Medulla oblongata (tissue), 1 donor: ENCODE data around the gene ACOT13.
"Not testable (repeated sequence)": the region's sequence is repeated elsewhere in the genome, so short reads cannot be mapped to it uniquely, and the experiment has no call there.

Source experiments
- DNase-seq: peaks from one replicate; pipeline ENCODE4 v3.0.0-alpha.2; 2015; ENCODE audit errors: extremely low spot score

The ACOT13 gene

DNA sequence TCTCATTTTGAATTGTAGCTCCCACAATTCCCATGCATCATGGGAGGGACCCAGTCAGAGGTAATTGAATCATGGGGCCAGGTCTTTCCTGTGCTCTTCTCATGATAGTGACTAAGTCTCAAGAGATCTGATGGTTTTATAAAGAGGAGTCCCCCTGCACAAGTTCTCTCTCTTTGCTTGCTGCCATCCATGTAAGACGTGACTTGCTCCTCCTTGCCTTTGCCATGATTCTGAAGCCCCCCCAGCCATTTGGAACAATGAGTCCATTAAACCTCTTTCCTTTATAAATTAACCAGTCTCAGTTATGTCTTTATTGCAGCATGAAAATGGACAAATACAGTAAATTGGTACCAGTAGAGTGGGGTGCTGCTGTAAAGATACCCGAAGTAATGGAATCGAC, 63.8 kb downstream of the ACOT13 start:
- DNase-seq: not testable (repeated sequence)

DNA sequence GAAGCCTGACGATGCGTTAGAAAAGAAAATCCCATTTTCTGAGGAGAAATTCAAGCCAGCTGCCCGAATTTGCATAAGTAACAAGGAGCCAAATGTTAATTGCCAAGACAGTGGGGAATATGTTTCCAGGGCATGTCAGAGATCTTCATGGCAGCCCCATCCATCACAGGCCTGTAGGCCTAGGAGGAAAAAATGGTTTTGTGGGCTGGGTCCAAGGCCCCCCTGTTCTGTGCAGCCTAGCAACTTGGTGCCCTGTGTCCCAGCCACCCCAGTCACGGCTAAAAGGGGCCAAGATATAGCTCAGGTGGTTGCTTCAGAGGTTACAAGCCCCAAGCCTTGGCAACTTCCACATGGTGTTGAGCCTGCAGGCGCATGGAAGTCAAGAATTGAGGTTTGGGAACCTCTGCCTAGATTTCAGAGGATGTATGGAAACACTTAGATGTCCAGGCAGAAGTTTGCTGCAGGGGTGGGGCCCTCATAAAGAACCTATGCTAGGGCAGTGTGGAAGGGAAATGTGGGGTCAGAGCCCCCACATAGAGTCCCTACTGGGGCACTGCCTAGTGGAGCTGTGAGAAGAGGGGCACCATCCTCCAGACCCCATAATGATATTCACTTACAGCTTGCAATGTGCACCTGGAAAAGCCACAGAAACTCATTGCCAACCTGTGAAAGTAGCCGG, 64.7 kb downstream of the ACOT13 start:
- not testable (repeated sequence) for DNase-seq

DNA sequence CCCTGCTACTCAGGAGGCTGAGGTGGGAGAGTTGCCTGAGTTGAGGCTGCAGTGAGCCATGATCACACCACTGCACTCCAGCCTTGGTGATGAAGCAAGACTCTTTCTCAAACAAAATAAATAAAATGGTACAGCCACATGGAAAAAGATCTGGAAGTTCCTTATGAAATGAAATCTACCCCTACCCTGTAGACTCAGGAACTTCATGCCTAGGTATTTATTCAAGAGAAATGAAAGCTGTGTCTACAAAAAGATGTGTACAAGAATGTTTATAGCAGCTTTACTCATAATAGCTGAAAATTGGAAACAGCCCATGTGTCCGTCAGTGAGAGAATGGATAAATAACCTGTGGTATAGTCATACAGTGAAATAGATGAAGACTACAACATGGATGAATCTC, 67.3 kb downstream of the ACOT13 start:
- DNase-seq: no peak

DNA sequence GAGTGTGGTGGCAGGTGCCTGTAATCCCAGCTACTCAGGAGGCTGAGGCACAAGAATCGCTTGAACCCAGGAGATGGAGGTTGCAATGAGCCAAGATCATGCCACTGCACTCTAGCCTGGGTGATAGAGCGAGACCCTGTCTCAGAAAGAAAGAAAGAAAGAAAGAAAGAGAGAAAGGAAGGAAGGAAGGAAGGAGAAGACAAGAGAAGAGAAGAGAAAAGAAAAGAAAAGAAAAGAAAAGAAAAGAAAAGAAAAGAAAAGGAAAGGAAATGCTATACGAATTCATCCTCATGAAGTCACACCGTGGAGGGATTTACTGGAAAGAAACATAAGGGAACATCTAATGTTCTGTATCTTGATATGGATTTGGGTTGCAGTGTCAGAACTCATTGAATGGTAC, 67.8 kb downstream of the ACOT13 start:
- DNase-seq: not testable (repeated sequence)

DNA sequence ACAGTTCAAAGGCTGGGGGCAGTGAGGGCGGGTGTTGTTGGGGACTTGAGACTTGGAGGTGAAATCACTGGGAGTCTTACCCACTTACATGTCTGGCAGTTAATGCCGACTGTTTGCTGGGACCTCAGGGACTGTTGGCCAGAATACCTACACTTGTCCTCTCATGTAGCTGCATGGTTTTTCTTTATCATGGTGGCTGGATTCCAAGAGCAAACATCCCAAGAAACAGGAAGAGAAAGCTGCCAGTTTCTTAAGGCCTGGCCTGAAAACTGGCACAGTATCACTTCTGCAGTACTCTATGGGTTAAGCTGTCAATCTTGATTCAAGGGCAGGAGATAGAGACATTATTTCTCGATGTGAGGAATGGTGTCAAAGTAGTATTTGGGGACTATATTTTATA, 71.9 kb downstream of the ACOT13 start:
- DNase-seq: no peak

DNA sequence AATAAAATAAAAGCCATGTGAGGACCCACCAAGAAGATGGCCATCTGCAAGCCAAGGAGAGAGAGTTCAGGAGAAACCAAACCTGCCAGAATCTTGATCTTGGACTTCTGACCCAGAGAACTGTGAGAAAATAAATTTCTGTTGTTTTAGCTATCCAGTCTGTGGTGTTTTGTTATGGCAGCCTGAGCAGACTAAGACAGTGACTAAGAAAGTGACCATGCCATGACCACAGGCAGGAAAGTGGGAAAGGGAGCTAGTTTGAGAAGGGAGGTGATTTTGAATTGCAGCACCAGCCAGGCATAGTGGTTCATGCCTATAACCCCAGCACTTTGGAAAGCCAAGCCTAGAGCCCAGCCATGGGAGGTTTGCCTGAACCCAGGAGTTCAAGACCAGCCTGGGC, 74.0 kb downstream of the ACOT13 start:
- no peak for DNase-seq

DNA sequence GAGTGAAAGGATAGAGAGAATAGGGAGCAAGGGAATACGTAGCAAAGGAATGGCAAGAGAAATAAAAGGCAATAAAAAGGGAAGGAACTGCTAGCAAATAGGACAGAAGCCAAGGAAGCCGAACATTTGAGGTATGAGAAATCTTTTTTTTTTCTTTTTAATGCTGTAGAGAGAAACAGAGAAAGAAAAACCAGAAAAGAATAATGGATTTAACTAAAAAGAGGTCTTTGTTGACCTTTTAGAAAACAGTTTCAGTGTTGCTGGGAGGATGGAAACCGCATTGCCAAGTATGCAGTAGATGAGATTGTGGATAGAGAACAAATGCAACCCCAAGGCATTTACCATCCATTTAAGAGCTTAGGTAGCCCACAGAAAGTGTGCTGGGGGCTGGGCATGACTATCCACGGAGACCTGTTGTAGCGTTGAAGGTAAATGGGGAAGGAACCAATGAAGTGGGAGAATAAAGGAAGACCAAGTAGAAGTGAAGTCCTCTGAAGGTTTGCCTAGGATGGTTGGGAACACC, 75.4 kb downstream of the ACOT13 start:
- no peak for DNase-seq

DNA sequence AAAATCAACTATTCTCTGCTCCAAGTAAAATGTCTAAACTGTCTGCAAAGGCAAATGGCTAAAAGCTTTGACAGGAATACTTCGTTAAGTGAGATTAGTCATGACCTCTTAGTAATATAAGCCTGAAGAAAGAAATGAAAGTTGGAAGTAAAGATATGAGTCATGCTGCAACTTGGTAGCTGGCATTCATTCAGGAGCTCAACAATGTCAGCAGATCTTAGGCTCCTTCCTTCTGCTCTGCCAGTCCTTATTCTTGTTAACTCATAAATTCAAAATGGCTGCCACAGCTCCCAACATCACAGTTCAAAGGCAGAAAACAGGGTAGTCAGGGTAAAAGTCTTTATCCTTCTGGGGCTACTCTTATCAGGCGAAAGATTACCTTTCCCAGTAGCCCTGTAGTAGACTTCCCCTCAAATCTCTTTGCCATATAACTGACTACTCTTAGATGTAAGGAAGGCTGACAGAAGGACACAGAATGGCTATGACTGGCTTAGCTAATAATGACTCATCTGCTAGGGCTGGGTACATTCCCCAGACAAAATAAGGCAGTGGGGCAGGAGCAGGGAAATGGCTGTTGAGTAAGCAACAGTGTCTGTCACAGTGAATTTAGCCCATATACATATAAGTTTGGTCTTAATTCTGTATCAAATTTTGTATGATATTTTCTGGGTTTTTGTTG, 76.5 kb downstream of the ACOT13 start:
- DNase-seq: peak; percentile 73

DNA sequence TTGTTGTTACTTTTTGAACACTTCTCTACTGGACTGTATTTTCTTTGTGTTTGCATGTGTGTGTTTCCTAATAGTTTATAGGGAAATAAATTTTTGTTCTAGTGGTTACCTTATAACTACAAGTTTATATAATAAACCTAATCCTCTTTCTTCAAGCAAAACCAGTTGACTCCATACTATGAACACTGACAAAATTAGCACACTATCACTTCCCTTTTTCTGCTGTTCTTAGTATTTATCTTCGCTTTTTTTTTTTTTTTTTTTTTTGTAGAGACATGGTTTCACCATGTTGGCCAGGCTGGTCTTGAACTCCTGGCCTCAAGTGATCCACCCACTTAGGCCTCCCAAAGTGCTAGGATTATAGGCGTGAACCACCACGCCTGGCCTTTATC, 77.1 kb downstream of the ACOT13 start:
- DNase-seq: peak; percentile 50

DNA sequence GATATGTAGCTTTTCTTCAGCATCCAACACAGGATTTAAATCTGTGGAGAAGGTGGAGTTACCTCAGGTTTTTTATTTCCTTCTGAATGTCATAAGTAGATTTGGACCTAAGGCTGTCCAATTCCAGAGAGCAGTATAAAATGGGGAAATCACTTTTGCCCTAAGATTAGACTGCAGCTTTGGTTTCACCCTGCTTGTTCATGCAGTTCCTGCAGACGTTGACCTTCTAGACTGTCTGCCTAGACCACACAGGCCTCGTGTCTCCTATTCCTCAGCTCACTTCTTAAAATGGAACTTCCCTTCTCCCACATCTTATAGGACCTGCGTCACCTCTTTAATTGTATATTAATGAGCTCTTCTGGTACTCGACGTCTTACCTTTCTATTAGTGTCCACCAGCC, 78.0 kb downstream of the ACOT13 start:
- DNase-seq: peak; percentile 83

DNA sequence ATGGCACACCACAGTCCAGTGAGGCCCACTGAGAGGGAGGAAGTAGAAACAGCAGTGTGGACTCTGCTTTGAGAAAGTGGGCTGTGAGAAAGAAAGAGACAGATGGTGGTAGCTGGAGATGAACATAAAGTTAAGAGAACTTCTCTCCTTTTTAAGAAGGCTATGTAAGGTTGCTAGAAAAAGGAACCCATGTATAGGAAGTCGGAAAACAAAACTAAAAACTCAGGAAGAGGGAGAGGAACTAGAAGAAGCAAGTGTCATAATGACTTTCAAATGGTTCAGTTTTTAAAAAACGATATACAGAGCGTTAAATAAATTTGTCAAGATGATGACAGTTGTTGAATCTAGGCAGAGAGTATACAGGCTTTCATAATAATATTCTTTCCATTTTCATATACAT, 82.4 kb downstream of the ACOT13 start:
- peak; percentile 45 for DNase-seq

DNA sequence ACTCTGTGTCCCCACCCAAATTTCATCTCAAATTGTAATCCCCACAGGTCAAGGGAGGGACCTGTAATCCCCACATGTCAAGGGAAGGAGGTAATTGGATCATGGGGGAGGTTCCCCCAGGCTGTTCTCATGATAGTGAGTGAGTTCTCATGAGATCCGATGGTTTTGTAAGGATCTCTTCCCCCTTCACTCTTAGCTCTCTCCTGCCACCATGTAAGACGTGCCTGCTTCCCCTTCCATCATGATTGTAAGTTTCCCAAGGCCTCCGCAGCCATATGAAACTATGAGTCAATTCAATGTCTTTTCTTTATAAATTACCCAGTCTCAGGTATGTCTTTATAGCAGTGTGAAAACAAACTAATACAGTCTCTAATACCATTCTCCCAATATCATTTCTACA, 84.0 kb downstream of the ACOT13 start:
- not testable (repeated sequence) for DNase-seq

DNA sequence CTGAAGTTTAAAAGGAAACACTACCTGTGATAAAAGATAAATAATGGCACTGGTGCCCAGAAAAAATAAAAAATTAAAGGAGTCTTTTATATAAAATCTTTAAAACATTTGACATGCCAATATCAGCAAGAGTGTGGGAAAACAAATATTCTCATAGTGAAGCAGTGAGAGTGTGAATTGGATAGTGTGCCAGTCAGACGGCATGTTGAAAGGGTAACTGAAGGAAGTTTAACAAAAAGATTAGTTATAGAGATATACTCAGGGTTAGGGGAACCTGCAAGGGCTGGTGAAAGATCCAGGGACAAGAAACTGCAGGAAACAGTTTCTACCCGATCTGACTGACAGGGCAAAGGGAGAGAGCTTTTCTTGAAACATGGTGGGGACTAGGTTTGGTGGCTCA, 85.6 kb downstream of the ACOT13 start:
- DNase-seq: no peak

DNA sequence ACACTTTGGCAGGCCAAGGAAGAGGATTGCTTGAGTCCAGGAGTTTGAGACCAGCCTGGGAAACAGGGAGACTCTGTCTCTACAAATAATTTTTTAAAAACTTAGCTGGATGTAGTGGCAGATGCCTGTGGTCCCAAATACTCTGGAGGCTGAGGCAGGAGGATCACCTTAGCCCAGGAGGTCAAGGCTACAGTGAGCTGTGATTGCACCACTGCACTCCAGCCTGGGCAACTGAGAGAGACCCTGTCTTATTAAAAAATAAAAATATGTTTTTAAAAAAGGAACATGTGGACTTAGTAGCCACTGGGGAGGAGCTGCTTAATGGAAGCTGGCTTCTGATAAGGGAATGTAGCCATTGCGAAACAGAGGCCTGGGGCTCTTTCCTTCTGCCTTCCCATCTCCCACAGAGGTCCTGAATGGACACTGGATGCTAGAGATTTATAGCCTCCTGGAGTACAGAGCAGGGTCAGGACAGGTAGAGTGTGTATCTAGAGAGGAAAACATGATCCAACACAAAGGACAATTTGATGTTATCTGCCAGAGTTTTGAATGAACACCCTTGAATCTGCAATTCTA, 86.1 kb downstream of the ACOT13 start:
- no peak for DNase-seq

DNA sequence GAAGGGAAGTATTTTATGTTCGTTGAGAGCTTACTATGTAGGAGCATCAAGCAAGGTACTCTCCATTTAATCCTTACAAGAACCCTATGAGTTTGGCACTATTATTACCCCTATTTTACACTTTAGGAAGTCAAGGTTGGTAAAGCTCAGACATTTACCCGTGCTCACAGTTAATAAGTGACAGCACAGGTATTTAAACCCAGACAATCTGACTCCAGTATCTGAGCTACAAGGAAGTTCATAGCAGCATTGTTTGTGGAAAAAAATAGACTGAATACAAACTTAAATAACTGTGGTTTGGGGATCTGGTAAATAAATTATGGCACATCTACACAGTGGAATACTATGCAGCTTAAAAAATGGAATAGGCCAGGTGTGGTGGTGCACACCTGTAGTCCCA, 86.7 kb downstream of the ACOT13 start:
- no peak for DNase-seq

DNA sequence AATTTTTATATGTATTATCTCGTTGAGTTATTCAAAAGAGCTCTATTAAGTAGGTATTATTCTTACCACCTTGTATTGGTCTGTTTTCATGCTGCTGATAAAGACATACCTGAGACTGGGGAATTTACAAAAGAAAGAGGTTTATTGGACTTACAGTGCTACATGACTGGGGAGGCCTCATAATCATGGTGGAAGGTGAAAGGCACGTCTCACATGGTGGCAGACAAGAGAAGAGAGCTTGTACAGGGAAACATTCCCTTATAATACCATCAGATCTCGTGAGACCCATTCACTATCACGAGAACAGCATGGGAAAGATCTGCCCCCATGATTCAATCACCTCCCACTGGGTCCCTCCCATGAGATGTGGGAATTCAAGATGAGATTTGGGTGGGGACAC, 87.5 kb downstream of the ACOT13 start:
- DNase-seq: not testable (repeated sequence)
